ENCODE measurements around the gene DEXI.

Gene DEXI

GRCh38 chr16:10971560-10971961, 29.3 kb upstream of the DEXI start:
- peak; percentile 87 for ATAC-seq
- no peak for TF ChIP-seq TOX (CRISPR knock-in tag; IDR thresholded peaks at IDR 0.05; ENCODE audit: borderline replicate concordance)
- TF ChIP-seq BACH2 (CRISPR knock-in tag; IDR thresholded peaks at IDR 0.05; ENCODE audit: borderline replicate concordance), result no peak
- TF ChIP-seq ZNF565 (CRISPR knock-in tag; conservative IDR thresholded peaks at IDR 0.05; ENCODE audit: low read depth), result no peak
- TF ChIP-seq, protein P1, sequence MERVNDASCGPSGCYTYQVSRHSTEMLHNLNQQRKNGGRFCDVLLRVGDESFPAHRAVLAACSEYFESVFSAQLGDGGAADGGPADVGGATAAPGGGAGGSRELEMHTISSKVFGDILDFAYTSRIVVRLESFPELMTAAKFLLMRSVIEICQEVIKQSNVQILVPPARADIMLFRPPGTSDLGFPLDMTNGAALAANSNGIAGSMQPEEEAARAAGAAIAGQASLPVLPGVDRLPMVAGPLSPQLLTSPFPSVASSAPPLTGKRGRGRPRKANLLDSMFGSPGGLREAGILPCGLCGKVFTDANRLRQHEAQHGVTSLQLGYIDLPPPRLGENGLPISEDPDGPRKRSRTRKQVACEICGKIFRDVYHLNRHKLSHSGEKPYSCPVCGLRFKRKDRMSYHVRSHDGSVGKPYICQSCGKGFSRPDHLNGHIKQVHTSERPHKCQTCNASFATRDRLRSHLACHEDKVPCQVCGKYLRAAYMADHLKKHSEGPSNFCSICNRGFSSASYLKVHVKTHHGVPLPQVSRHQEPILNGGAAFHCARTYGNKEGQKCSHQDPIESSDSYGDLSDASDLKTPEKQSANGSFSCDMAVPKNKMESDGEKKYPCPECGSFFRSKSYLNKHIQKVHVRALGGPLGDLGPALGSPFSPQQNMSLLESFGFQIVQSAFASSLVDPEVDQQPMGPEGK (CRISPR knock-in tag; IDR thresholded peaks at IDR 0.05; ENCODE audit: borderline replicate concordance), result no peak
- no peak for TF ChIP-seq ZFP30 (CRISPR knock-in tag; IDR thresholded peaks at IDR 0.05)
- no peak for TF ChIP-seq ISL1 (CRISPR knock-in tag; IDR thresholded peaks at IDR 0.05)
- TF ChIP-seq ARNTL (CRISPR knock-in tag; IDR thresholded peaks at IDR 0.05; ENCODE audit: borderline replicate concordance, low read depth), result no peak
- TF ChIP-seq ZFP3 (CRISPR knock-in tag; IDR thresholded peaks at IDR 0.05), result no peak
- TF ChIP-seq, protein P2, sequence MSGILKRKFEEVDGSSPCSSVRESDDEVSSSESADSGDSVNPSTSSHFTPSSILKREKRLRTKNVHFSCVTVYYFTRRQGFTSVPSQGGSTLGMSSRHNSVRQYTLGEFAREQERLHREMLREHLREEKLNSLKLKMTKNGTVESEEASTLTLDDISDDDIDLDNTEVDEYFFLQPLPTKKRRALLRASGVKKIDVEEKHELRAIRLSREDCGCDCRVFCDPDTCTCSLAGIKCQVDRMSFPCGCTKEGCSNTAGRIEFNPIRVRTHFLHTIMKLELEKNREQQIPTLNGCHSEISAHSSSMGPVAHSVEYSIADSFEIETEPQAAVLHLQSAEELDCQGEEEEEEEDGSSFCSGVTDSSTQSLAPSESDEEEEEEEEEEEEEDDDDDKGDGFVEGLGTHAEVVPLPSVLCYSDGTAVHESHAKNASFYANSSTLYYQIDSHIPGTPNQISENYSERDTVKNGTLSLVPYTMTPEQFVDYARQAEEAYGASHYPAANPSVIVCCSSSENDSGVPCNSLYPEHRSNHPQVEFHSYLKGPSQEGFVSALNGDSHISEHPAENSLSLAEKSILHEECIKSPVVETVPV (CRISPR knock-in tag; IDR thresholded peaks at IDR 0.05), result no peak
- TF ChIP-seq TCF4 (CRISPR knock-in tag; IDR thresholded peaks at IDR 0.05; ENCODE audit: borderline replicate concordance), result no peak
- no peak for TF ChIP-seq CSDC2 (CRISPR knock-in tag; IDR thresholded peaks at IDR 0.05)

GRCh38 chr16:10970065-10970464, 27.8 kb upstream of the DEXI start:
- TF ChIP-seq BACH2 (CRISPR knock-in tag; IDR thresholded peaks at IDR 0.05; ENCODE audit: borderline replicate concordance) (no peak), TOX (CRISPR knock-in tag; IDR thresholded peaks at IDR 0.05; ENCODE audit: borderline replicate concordance) (no peak), ZNF565 (CRISPR knock-in tag; conservative IDR thresholded peaks at IDR 0.05; ENCODE audit: low read depth) (no peak), ZNF8 (CRISPR knock-in tag; IDR thresholded peaks at IDR 0.05) (no peak), PPARA (CRISPR knock-in tag; IDR thresholded peaks at IDR 0.05; ENCODE audit: borderline replicate concordance) (no peak), SNAI2 (CRISPR knock-in tag; IDR thresholded peaks at IDR 0.05) (no peak), ARNTL (CRISPR knock-in tag; IDR thresholded peaks at IDR 0.05; ENCODE audit: borderline replicate concordance, low read depth) (no peak), ZNF70 (CRISPR knock-in tag; IDR thresholded peaks at IDR 0.05) (no peak)
- TF ChIP-seq, protein P2 (CRISPR knock-in tag; IDR thresholded peaks at IDR 0.05), result no peak
- no peak for ATAC-seq

- TF ChIP-seq, protein P2 (CRISPR knock-in tag; IDR thresholded peaks at IDR 0.05), result no peak
- TF ChIP-seq ZNF8 (CRISPR knock-in tag; IDR thresholded peaks at IDR 0.05), result no peak
- no peak for TF ChIP-seq CREB5 (CRISPR knock-in tag; IDR thresholded peaks at IDR 0.05; ENCODE audit: low read depth)
- TF ChIP-seq BACH2 (CRISPR knock-in tag; IDR thresholded peaks at IDR 0.05; ENCODE audit: borderline replicate concordance), result no peak
- ATAC-seq, result no peak
Observed at GRCh38 chr16:10969615-10970014, 27.3 kb upstream of the DEXI start.

DNA sequence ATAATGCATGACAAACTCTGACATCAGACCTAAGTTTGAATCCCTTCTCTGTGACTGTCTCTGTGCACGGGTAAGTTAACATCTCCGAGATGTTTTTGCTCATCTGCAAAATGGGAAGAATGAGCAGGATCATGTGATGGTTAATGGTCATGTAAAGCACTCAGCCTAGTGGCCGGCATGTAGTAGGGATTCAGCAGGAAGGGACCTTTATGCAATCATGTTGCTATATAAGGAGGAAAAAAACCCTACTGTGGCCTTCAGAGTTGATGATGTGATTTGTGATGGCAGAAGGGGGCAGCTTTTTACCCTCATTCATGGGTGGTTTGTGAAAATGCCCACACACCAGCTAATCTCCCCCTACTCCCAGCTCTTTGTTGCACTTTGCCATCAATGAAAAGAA, 26.2 kb upstream of the DEXI start:
- TF ChIP-seq SNAI2 (CRISPR knock-in tag; IDR thresholded peaks at IDR 0.05) (no peak), ARNTL (CRISPR knock-in tag; IDR thresholded peaks at IDR 0.05; ENCODE audit: borderline replicate concordance, low read depth) (no peak), TOX (CRISPR knock-in tag; IDR thresholded peaks at IDR 0.05; ENCODE audit: borderline replicate concordance) (no peak), PPARA (CRISPR knock-in tag; IDR thresholded peaks at IDR 0.05; ENCODE audit: borderline replicate concordance) (no peak), CREB5 (CRISPR knock-in tag; IDR thresholded peaks at IDR 0.05; ENCODE audit: low read depth) (no peak), RARB (CRISPR knock-in tag; IDR thresholded peaks at IDR 0.05) (no peak), CSDC2 (CRISPR knock-in tag; IDR thresholded peaks at IDR 0.05) (no peak), GLIS3 (CRISPR knock-in tag; IDR thresholded peaks at IDR 0.05) (no peak)
- TF ChIP-seq, protein P3, sequence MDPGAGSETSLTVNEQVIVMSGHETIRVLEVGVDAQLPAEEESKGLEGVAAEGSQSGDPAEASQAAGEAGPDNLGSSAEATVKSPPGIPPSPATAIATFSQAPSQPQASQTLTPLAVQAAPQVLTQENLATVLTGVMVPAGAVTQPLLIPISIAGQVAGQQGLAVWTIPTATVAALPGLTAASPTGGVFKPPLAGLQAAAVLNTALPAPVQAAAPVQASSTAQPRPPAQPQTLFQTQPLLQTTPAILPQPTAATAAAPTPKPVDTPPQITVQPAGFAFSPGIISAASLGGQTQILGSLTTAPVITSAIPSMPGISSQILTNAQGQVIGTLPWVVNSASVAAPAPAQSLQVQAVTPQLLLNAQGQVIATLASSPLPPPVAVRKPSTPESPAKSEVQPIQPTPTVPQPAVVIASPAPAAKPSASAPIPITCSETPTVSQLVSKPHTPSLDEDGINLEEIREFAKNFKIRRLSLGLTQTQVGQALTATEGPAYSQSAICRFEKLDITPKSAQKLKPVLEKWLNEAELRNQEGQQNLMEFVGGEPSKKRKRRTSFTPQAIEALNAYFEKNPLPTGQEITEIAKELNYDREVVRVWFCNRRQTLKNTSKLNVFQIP (CRISPR knock-in tag; IDR thresholded peaks at IDR 0.05; ENCODE audit: borderline replicate concordance, low read depth), result no peak
- no peak for ATAC-seq

Measured in SK-N-SH treated with all-trans-retinoic acid at 6 μM for 48 hours (cell line).